OCI-LY7 (cell line): ENCODE data around the gene HSPA4. TPM values are rescaled to one million over a fixed set of nuclear protein-coding genes. Genes with fewer than 3 reads are reported as not detected.

Experiments used
- BruUV-seq: library from RNA; stranded (reverse); fragments of 400-500 nt; replicated peaks from 2 replicates; lab custom pipeline; 2021; lab: Mats Ljungman, UMichigan
- CTCF ChIA-PET: fragments of 300-600 bp; sonication (Branson Sonifier 250); formaldehyde crosslinking; loops from one replicate; lab custom pipeline; 2022; ENCODE audit warnings: antibody characterized with exemption; ENCODE audit not compliant: unreplicated experiment; lab: Charles Lee
- POLR2A ChIA-PET: fragments of 300-600 bp; sonication (Branson Sonifier 250); formaldehyde crosslinking; loops from one replicate; lab custom pipeline; 2022; ENCODE audit warnings: antibody characterized with exemption; lab: Charles Lee
- DNase-seq: peaks from one replicate; pipeline ENCODE4 v3.0.0-alpha.2; 2015; ENCODE audit warnings: low spot score
- H2AFZ ChIP-seq: fragments of 200-600 bp; sonication (generic), shearing (Covaris generic); 2 replicates; pipeline ENCODE4 v1.6.1; 2014; ENCODE audit warnings: mild to moderate bottlenecking, antibody characterized with exemption, low read length, moderate library complexity
- H3K27ac ChIP-seq: fragments of 200-600 bp; sonication (generic); 2 replicates; pipeline ENCODE4 v1.5.1; 2014; ENCODE audit warnings: mixed run types, low read depth, mild to moderate bottlenecking, moderate library complexity, low read length, inconsistent platforms; ENCODE audit not compliant: poor library complexity, severe bottlenecking
- H3K36me3 ChIP-seq: fragments of 200-600 bp; sonication (generic); 2 replicates; pipeline ENCODE4 v1.6.1; 2014; ENCODE audit warnings: mild to moderate bottlenecking, antibody characterized with exemption, low read length, moderate library complexity, mixed read lengths; ENCODE audit not compliant: insufficient read depth
- H3K4me1 ChIP-seq: fragments of 200-600 bp; sonication (generic); 2 replicates; pipeline ENCODE4 v1.5.1; 2014; ENCODE audit warnings: mild to moderate bottlenecking, low read length; ENCODE audit not compliant: insufficient read depth, poor library complexity, severe bottlenecking
- H3K4me2 ChIP-seq: fragments of 200-600 bp; sonication (generic); 2 replicates; pipeline ENCODE4 v1.6.1; 2014; ENCODE audit warnings: mild to moderate bottlenecking, low read length
- H3K4me3 ChIP-seq: fragments of 200-600 bp; sonication (generic); 2 replicates; pipeline ENCODE4 v1.5.1; 2014; ENCODE audit warnings: mild to moderate bottlenecking, low read depth, low read length; ENCODE audit not compliant: poor library complexity, severe bottlenecking
- H3K79me2 ChIP-seq: fragments of 200-600 bp; sonication (generic); 2 replicates; pipeline ENCODE4 v1.6.1; 2016; ENCODE audit warnings: low read depth, mild to moderate bottlenecking, low read length, moderate library complexity, mixed read lengths; ENCODE audit not compliant: insufficient read depth
- H3K9me2 ChIP-seq: fragments of 200-600 bp; sonication (generic); 2 replicates; pipeline ENCODE4 v1.6.1; 2016; ENCODE audit warnings: mild to moderate bottlenecking, low read length, mixed read lengths; ENCODE audit not compliant: insufficient read depth
- H3K9me3 ChIP-seq: fragments of 200-600 bp; sonication (generic); 2 replicates; pipeline ENCODE4 v1.6.1; 2014; ENCODE audit warnings: mild to moderate bottlenecking, mixed run types, low read length, mixed read lengths
- H4K20me1 ChIP-seq: fragments of 200-600 bp; sonication (generic); 2 replicates; pipeline ENCODE4 v1.6.1; 2014; ENCODE audit warnings: mild to moderate bottlenecking, antibody characterized with exemption, low read length, moderate library complexity, mixed read lengths; ENCODE audit not compliant: insufficient read depth
- EZH2phosphoT487 ChIP-seq: fragments of 200-600 bp; sonication (generic); IDR thresholded peaks from 2 replicates; pipeline ENCODE4 v1.6.1; 2018; ENCODE audit warnings: low read depth, borderline replicate concordance, mild to moderate bottlenecking, mixed run types, antibody characterized with exemption, low read length, moderate library complexity, mixed read lengths
- intact Hi-C: fragments of 100-400 bp; cut with micrococcal nuclease; formaldehyde crosslinking; loops from one replicate; pipeline ENCODE4 v1.10.0; 2022; ENCODE audit not compliant: unreplicated experiment
- total RNA-seq, 2 experiments: library from RNA; depleted of rRNA in 1 of 2; stranded (reverse); fragments of >200 nt in 1 of 2; shearing (Covaris generic) in 1 of 2; gene quantifications; 2 replicates each; pipeline ENCODE4 v1.2.3, GENCODE V29; 2014 to 2022
- TF ChIP-seq, protein P1 (sequence below): fragments of 200-600 bp; sonication (generic); conservative IDR thresholded peaks from 2 replicates; pipeline ENCODE4 v1.5.1; 2014; ENCODE audit warnings: mild to moderate bottlenecking, antibody characterized with exemption, low read length, moderate library complexity, mixed read lengths

The HSPA4 gene
- total RNA-seq, 2 experiments from 2014 or later: 65.4 to 226 TPM

- Histone ChIP-seq H3K4me1 (no peaks in the 10 kb centered on the region), H3K4me3 (no peak overlapping the region), H3K79me2 (no peaks in the 10 kb centered on the region), H3K4me2 (no peak overlapping the region), H3K36me3 (no peaks in the 10 kb centered on the region), H3K9me3 (no peaks in the 10 kb centered on the region), H4K20me1 (no peaks in the 10 kb centered on the region), H3K27ac (no peak overlapping the region), H2AFZ (no peak overlapping the region), H3K9me2 (no peaks in the 10 kb centered on the region)
- CTCF ChIA-PET: no interaction called here
- intact Hi-C loops: no loop called here
- DNase-seq: no peak
- POLR2A ChIA-PET: interaction anchor here (0.6 to 1.2 kb wide), 2 partner anchors 19 to 27 kb away, joined by 3 to 4 read pairs; no protein-coding TSS in a partner anchor
- TF ChIP-seq EZH2phosphoT487: no peak
- TF ChIP-seq, protein P1, sequence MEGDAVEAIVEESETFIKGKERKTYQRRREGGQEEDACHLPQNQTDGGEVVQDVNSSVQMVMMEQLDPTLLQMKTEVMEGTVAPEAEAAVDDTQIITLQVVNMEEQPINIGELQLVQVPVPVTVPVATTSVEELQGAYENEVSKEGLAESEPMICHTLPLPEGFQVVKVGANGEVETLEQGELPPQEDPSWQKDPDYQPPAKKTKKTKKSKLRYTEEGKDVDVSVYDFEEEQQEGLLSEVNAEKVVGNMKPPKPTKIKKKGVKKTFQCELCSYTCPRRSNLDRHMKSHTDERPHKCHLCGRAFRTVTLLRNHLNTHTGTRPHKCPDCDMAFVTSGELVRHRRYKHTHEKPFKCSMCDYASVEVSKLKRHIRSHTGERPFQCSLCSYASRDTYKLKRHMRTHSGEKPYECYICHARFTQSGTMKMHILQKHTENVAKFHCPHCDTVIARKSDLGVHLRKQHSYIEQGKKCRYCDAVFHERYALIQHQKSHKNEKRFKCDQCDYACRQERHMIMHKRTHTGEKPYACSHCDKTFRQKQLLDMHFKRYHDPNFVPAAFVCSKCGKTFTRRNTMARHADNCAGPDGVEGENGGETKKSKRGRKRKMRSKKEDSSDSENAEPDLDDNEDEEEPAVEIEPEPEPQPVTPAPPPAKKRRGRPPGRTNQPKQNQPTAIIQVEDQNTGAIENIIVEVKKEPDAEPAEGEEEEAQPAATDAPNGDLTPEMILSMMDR: no peak
- BruUV-seq: no TSS peak
These were observed 99.2 kb downstream of the HSPA4 start for GRCh38 chr5:133150909-133151544.

DNA sequence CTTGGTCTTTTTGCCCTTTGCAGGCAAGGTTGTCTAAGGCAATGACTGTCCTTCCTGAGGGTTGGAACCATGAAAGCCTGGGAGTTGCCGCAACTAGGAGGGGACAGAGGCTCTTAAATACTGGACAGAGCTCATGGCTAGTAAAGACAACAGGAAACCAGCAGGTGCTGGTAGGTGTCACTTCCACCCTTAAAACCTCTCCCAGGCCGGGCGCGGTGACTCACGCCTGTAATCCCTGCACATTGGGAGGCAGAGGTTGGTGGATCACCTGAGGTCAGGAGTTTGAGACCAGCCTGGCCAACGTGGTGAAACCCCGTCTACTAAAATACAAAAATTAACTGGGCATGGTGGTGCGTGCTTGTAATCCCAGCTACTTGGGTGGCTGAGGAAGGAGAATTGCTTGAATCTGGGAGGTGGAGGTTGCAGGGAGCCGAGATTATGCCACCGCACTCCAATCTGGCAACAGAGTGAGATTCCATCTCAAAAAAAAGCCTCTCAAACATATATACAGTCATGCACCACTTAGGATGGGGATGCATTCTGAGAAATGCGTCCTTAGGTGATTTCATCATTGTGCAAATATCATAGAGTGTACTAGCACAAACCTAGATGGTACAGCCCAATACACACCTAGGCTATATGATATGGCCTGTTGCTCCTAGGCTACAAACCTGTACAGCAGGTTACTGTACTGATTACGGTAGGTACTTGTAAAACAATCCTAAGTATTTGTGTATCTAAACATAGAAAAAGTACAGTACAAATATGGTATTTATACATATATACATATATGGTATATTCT lies 102.7 kb downstream of the HSPA4 start:
- POLR2A ChIA-PET: no interaction called here
- TF ChIP-seq EZH2phosphoT487: no peak
- TF ChIP-seq, protein P1: no peak
- no peak for DNase-seq

More for the DNA sequence above, 102.7 kb downstream of the HSPA4 start:
- no peaks in the 10 kb centered on the region for H4K20me1 ChIP-seq
- H3K9me2 ChIP-seq: no peaks in the 10 kb centered on the region
- no peaks in the 10 kb centered on the region for H3K79me2 ChIP-seq
- H3K4me2 ChIP-seq: no peak overlapping the region
- no TSS peak for BruUV-seq
- H3K4me3 ChIP-seq: no peak overlapping the region
- no peaks in the 10 kb centered on the region for H3K4me1 ChIP-seq
- CTCF ChIA-PET: no interaction called here
- no peak overlapping the region for H2AFZ ChIP-seq
- intact Hi-C loops: no loop called here
- no peaks in the 10 kb centered on the region for H3K9me3 ChIP-seq
- H3K36me3 ChIP-seq: no peaks in the 10 kb centered on the region
- H3K27ac ChIP-seq: no peak overlapping the region
